Measurements from ENCODE around the gene PPP2R5D.

DNA sequence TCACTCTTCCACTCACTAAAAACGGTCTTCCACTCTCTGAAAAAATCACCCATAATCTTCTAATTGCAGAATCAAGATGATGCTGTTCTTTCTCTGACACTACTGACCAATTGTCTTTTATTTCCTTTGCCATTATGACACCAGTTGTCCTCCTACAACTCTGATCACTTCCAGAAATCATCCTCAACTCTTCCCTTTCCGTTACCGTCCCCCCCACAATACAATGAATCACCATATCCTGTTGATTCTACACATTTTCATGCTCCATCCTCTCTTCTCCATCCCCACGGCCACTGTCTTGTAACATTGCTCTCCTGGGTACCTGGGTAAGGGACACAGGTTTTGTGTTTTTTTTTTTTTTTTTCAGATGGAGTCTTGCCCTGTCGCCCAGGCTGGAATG lies 2.5 kb upstream of the PPP2R5D start:
- no peak for TF ChIP-seq GATA2 (IDR thresholded peaks at IDR 0.05; ENCODE audit: low read depth, low read length)
- no peak for TF ChIP-seq GATA3 (IDR thresholded peaks at IDR 0.05; ENCODE audit: low read depth, low read length)
